Stimulated activated naive CD4-positive, alpha-beta T cell treated with Interleukin-2 at 50 U/mL for 16 hours (primary cell): ENCODE measurements around the gene TTL.
"Not testable (repeated sequence)": the region's sequence is repeated elsewhere in the genome, so short reads cannot be mapped to it uniquely, and the experiment has no call there.

Experiments
- DNase-seq: peaks from one replicate; lab custom pipeline; 2025; lab: John Stamatoyannopoulos, UW

TTL gene

DNA sequence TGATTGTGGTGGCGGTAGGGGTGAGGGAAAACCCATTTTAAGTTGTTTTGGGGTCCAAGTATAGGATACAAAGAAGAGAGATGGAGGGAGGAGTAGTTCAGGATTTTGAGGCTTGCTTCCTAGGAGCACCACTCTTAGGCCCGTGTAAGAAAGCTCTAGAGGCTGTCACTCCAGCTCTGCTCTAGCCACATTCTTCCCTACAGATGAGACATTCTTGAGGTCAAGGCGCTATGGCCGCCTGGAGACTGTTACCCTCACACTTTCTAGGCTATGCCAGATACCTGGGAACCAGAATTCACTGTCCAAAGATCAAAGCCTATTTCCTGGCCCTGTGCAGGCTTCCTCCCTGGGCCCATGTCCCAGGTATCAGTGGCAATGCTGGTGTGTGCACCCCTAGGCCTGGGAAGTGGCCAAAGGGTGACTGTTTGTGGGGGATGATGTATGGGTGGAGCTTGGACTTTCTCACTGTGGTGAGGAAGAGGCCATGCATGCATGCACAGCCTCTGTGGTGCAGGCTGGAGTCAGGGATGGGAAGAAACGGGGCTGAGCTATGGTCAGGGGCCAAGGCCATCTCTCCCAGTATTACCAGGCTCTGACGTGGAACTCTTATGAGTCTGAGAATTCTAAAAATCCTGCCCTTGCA lies 7.0 kb upstream of the TTL start:
- no peak for DNase-seq

DNA sequence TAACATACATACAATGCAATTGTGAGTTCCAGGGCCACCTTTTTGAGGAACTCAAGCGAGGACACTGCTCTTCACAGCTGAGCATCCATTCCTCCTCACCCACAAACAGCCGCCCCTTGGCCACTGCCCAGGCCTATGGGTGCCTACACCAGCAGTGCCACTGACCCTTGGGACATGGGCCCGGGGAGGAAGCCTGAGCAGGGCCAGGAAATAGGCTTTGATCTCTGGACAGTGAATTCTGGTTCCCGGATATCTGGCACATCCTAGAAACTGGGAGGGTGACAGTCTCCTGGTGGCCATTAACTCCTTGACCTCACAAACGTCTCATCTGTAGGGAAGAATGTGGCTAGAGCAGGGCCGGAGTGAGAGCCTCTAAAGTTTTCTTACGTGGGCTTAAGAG lies 5.5 kb upstream of the TTL start:
- no peak for DNase-seq

GRCh38 chr2:112480530-112481049 lies 1.4 kb upstream of the TTL start:
- DNase-seq, result no peak

DNA sequence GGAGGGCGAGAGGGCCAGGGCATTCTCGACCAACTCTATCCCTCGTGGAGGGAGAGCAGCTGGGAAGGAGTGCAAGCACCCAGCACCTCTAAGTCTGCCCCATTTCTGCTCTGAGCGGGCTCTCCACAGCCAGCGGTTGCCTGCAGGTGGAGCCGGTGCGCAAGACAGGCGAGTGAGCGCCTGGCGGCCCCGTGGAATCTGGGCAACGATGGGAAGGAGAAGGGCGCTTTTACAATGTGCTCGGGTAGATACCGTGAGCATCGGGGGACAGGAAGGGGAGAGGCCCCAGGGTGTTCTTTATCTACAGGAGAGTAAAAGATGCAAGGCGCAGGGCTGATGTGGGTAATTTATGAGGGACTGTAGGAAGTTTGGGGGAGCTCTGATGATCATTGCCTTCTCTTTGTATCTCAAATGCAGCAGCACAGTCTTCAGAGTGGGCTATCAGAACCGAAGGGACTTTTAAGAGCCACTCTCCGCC lies 867 bp upstream of the TTL start:
- peak; percentile 83 for DNase-seq

DNA sequence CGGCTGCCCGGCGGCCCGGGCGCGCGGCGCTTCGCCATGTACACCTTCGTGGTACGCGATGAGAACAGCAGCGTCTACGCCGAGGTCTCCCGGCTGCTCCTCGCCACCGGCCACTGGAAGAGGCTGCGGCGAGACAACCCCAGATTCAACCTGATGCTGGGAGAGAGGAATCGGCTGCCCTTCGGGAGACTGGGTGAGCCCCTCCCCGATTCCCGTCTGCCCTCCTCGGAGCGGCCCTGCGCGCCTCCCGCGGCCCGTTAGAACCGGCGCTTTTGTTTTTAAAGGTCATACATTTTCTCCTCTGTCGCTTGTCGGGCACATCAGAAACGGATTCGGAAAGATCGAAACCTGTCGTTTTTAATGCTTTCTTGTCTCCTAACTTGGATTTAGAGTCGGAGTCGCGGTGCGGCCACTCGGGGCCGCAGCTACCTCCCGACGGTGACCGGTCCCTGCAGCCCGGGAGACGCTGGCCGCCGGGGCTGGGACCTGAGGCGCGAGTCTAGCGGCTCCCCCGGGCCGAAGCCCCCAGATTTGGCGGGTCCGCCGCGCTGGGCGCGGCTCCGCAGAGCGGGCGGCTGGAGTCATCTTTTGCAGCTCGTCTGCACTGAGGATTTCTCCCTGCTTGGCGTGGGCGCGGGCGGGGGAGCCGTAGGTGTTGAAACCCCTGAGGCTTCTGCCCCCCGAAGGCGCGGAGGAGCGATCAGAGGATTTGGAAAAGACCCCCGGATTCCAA lies 519 bp downstream of the TTL start:
- DNase-seq, result peak; percentile 22

DNA sequence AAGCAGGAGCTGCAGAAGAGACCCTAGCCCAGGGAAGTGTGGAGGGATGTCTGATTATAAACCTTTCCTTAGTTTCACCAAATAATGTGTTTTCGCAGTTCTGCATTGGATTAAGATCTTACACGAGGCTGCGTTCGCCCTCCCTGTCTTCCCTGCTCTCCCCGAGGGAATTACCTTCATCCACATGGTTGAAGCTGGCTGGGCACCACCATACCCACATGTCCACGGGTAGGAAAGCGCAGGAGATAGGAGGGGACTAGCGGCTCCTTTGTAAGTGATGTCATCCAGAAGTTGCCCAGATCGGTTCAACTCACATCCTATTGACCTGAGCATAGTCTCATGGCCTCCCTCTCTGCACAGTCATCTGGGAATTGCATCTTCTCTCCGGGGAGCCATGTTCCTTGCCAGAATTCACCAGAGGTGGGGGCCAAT lies 1.1 kb downstream of the TTL start:
- DNase-seq, result no peak

GRCh38 chr2:112483831-112484230 lies 1.9 kb downstream of the TTL start:
- DNase-seq, result no peak

- DNase-seq, result no peak
Measured at GRCh38 chr2:112485849-112486248, 3.9 kb downstream of the TTL start.

GRCh38 chr2:112486895-112487294 lies 4.9 kb downstream of the TTL start:
- DNase-seq, result no peak

DNA sequence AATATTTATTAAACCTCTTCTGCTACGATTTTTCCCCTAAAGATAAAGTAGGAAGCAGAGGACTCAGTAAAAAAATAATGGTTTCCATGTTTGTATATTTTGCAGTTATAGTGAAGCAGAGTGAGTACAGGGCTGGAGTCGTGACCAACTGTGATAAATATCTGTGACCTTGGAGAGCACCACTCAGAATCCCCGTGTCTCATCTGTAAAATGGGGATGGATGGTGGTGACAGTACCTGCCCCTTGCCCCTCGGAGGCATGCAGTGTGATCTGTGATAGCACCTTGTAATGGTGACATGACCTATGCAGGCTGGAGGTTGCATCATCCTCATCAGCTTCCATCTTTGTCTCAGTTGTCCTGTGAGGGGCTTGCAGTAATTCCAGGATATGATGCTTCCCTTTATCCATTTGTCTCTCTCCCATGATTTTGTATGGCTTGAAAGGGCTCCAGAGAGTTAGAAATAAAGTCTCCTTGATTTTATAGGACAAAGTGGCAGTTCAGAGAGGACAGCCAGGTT lies 5.5 kb downstream of the TTL start:
- no peak for DNase-seq

DNA sequence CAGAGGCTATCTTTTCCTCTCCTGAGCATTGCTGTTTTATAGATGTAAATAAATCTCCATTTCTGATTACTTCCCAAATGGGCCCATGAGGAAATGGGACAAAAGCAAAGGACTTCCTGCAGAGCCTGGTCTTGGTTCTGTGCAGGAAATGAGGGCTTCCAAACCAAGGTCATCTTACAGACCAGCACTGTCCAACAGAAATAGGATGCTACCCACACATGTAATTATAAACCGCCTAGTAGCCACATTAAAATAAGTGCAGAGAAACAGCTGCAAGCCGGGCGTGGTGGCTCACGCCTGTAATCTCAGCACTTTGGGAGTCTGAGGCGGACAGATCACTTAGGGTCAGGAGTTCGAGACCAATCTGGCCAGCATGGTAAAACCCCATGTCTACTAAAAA lies 6.2 kb downstream of the TTL start:
- no peak for DNase-seq

GRCh38 chr2:112491946-112492345 lies 10.0 kb downstream of the TTL start:
- DNase-seq, result no peak

- DNase-seq, result no peak
Measured at GRCh38 chr2:112493048-112493447, 11.1 kb downstream of the TTL start.

GRCh38 chr2:112493858-112494648 lies 12.1 kb downstream of the TTL start:
- no peak for DNase-seq

- no peak for DNase-seq
Measured at GRCh38 chr2:112494828-112495227, 12.9 kb downstream of the TTL start.

GRCh38 chr2:112495878-112496277 lies 13.9 kb downstream of the TTL start:
- DNase-seq, result not testable (repeated sequence)

- DNase-seq, result not testable (repeated sequence)
Measured at GRCh38 chr2:112500850-112501484, 19.0 kb downstream of the TTL start.

- DNase-seq, result not testable (repeated sequence)
Measured at GRCh38 chr2:112509239-112509998, 27.5 kb downstream of the TTL start.

- no peak for DNase-seq
Measured at GRCh38 chr2:112516801-112517200, 34.8 kb downstream of the TTL start.

DNA sequence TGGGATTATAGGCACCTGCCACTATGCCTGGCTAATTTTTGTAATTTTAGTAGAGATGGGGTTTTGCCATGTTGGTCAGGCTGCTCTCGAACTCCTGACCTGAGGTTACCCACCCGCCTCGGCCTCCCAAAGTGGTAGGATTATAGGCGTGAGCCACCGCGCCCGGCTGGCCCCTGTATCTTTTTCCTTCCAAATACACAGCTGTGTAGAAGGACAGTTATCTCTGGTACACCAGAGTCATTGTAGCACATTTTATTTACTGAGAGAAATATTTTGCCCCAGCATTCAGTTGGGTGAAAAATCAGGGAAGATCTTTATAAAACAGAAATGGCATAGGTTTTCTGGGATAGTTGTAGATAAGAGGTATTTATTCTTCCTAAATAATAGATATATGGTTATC lies 36.9 kb downstream of the TTL start:
- no peak for DNase-seq

- DNase-seq, result no peak
Measured at GRCh38 chr2:112519506-112519905, 37.5 kb downstream of the TTL start.
